ENCODE data around the gene SHROOM1. TPM values are rescaled to one million over a fixed set of nuclear protein-coding genes. Genes with fewer than 3 reads are reported as not detected.

Gene SHROOM1
- polyA plus RNA-seq, 1 donor from 2014 or later, result 1.8 TPM

DNA sequence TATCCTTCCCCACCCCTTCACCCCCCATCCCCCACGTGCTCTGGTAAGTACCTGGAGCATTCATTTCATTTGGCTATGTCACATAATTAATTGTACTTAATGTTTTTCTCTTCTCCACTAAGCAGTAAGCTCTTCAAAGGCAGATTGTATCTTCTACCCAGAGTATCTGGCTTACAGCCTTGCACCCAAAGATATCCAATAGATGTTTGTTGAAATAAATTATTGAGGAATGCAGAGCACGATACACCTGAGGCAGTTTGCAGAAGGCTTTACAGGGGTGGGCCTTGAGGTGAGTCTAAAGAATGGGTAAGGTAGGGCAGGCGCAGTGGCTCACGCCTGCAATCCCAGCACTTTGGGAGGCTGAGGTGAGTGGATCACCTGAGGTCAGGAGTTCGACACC, 19.8 kb downstream of the SHROOM1 start:
- H3K36me3 ChIP-seq (ENCODE audit: insufficient read depth, low read length), result no peaks in the 10 kb centered on the region
- no peak overlapping the region for H3K27ac ChIP-seq (ENCODE audit: low read length)
- no peak overlapping the region for H3K9ac ChIP-seq (ENCODE audit: low read length)
- peaks cover 41% of the 10 kb centered on the region for H3K27me3 ChIP-seq (ENCODE audit: insufficient read depth, low read depth, low read length)
- TF ChIP-seq, protein P1, sequence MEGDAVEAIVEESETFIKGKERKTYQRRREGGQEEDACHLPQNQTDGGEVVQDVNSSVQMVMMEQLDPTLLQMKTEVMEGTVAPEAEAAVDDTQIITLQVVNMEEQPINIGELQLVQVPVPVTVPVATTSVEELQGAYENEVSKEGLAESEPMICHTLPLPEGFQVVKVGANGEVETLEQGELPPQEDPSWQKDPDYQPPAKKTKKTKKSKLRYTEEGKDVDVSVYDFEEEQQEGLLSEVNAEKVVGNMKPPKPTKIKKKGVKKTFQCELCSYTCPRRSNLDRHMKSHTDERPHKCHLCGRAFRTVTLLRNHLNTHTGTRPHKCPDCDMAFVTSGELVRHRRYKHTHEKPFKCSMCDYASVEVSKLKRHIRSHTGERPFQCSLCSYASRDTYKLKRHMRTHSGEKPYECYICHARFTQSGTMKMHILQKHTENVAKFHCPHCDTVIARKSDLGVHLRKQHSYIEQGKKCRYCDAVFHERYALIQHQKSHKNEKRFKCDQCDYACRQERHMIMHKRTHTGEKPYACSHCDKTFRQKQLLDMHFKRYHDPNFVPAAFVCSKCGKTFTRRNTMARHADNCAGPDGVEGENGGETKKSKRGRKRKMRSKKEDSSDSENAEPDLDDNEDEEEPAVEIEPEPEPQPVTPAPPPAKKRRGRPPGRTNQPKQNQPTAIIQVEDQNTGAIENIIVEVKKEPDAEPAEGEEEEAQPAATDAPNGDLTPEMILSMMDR (IDR thresholded peaks at IDR 0.05; ENCODE audit: poor library complexity, severe bottlenecking), result no peak
- no peak for TF ChIP-seq MXI1 (conservative IDR thresholded peaks at IDR 0.05; ENCODE audit: poor library complexity, severe bottlenecking)
- H3K79me2 ChIP-seq (replicated peaks; ENCODE audit: insufficient read depth, low read length), result no peaks in the 10 kb centered on the region
- no peaks in the 10 kb centered on the region for H3K9me2 ChIP-seq (ENCODE audit: insufficient read depth, low read length)
- peaks cover 5% of the 10 kb centered on the region for H3K9me3 ChIP-seq (ENCODE audit: low read length)
- H3K4me2 ChIP-seq (ENCODE audit: low read length), result no peak overlapping the region
- H3F3A ChIP-seq (ENCODE audit: insufficient read depth, low read length, poor library complexity, severe bottlenecking), result no peaks in the 10 kb centered on the region
- H3K4me3 ChIP-seq (ENCODE audit: low read length), result no peak overlapping the region
- H2AFZ ChIP-seq (ENCODE audit: low read depth, low read length), result no peak overlapping the region
- no peaks in the 10 kb centered on the region for H4K20me1 ChIP-seq (ENCODE audit: insufficient read depth)

DNA sequence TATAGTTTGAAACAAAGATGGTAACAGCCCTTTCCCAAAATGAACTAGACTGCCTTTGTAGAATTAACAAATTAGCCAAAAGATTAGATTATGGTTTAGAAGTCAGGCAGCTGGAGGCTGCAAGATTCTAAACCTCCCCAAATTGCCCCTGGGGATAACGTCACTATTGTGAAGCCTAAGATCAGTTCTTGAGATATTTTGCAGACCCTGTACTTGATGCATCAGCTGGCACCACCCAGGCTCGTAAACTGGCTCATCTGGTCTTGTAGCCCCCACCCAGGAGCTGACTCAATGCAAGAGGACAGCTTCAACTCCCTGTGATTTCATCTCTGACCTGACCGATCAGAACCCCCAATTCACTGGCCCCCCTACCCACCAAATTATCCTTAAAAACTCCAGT, 21.6 kb downstream of the SHROOM1 start:
- Histone ChIP-seq H4K20me1 (ENCODE audit: insufficient read depth) (no peaks in the 10 kb centered on the region), H3K27ac (ENCODE audit: low read length) (no peak overlapping the region), H3K27me3 (ENCODE audit: insufficient read depth, low read depth, low read length) (peaks cover 28% of the 10 kb centered on the region)

More for the DNA sequence above, 21.6 kb downstream of the SHROOM1 start:
- TF ChIP-seq, protein P2, sequence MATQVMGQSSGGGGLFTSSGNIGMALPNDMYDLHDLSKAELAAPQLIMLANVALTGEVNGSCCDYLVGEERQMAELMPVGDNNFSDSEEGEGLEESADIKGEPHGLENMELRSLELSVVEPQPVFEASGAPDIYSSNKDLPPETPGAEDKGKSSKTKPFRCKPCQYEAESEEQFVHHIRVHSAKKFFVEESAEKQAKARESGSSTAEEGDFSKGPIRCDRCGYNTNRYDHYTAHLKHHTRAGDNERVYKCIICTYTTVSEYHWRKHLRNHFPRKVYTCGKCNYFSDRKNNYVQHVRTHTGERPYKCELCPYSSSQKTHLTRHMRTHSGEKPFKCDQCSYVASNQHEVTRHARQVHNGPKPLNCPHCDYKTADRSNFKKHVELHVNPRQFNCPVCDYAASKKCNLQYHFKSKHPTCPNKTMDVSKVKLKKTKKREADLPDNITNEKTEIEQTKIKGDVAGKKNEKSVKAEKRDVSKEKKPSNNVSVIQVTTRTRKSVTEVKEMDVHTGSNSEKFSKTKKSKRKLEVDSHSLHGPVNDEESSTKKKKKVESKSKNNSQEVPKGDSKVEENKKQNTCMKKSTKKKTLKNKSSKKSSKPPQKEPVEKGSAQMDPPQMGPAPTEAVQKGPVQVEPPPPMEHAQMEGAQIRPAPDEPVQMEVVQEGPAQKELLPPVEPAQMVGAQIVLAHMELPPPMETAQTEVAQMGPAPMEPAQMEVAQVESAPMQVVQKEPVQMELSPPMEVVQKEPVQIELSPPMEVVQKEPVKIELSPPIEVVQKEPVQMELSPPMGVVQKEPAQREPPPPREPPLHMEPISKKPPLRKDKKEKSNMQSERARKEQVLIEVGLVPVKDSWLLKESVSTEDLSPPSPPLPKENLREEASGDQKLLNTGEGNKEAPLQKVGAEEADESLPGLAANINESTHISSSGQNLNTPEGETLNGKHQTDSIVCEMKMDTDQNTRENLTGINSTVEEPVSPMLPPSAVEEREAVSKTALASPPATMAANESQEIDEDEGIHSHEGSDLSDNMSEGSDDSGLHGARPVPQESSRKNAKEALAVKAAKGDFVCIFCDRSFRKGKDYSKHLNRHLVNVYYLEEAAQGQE (IDR thresholded peaks at IDR 0.05; ENCODE audit: borderline replicate concordance), result no peak
- TF ChIP-seq EZH2 (IDR thresholded peaks at IDR 0.05; ENCODE audit: borderline replicate concordance, insufficient read depth, low read length, poor library complexity, severe bottlenecking), result no peak
- TF ChIP-seq EP300 (conservative IDR thresholded peaks at IDR 0.05; ENCODE audit: poor library complexity, severe bottlenecking), result no peak
- no peak for TF ChIP-seq TAF1 (IDR thresholded peaks at IDR 0.05; ENCODE audit: low read depth)
- TF ChIP-seq POLR2AphosphoS5 (IDR thresholded peaks at IDR 0.05), result no peak
- TF ChIP-seq SMC3 (conservative IDR thresholded peaks at IDR 0.05; ENCODE audit: poor library complexity), result no peak
- TF ChIP-seq, protein P1 (IDR thresholded peaks at IDR 0.05; ENCODE audit: poor library complexity, severe bottlenecking), result no peak
- TF ChIP-seq MXI1 (conservative IDR thresholded peaks at IDR 0.05; ENCODE audit: poor library complexity, severe bottlenecking), result no peak
- TF ChIP-seq RAD21 (conservative IDR thresholded peaks at IDR 0.05), result no peak
- Histone ChIP-seq H3K9ac (ENCODE audit: low read length) (no peak overlapping the region), H3K9me3 (ENCODE audit: low read length) (no peaks in the 10 kb centered on the region), H3K9me2 (ENCODE audit: insufficient read depth, low read length) (no peaks in the 10 kb centered on the region), H3K36me3 (ENCODE audit: insufficient read depth, low read length) (no peaks in the 10 kb centered on the region), H2AFZ (ENCODE audit: low read depth, low read length) (no peak overlapping the region), H3K79me2 (replicated peaks; ENCODE audit: insufficient read depth, low read length) (no peaks in the 10 kb centered on the region), H3K4me2 (ENCODE audit: low read length) (no peak overlapping the region), H3K4me3 (ENCODE audit: low read length) (no peak overlapping the region), H3F3A (ENCODE audit: insufficient read depth, low read length, poor library complexity, severe bottlenecking) (no peaks in the 10 kb centered on the region)
